ENCODE results near the gene SYCP2. TPM values are rescaled to one million over a fixed set of nuclear protein-coding genes. Genes with fewer than 3 reads are reported as not detected.

The SYCP2 gene
- polyA plus RNA-seq, 1 experiment = 0.47 TPM

- POLR2A ChIA-PET = no interaction called here
Measured at GRCh38 chr20:59823030-59823423, 110.4 kb downstream of the SYCP2 start.

GRCh38 chr20:59822291-59823029 is 111.0 kb downstream of the SYCP2 start:
- H3K36me3 ChIP-seq (ENCODE audit: control insufficient read depth, insufficient read depth, low read length) = no peaks in the 10 kb centered on the region
- TF ChIP-seq CTCF (IDR thresholded peaks at IDR 0.05; ENCODE audit: insufficient read depth, low read depth, low read length) = no peak
- ChIA-PET POLR2A (no interaction called here), CTCF (interaction anchor here (2.5 kb wide), 1 partner anchor 28 kb away, joined by 5 read pairs; no protein-coding TSS in a partner anchor)
- H3K4me3 ChIP-seq (ENCODE audit: low read depth, low read length) = no peak overlapping the region
- no peak for DNase-seq (ENCODE audit: low read depth)
- H3K27me3 ChIP-seq (ENCODE audit: control insufficient read depth, insufficient read depth, low read length) = no peaks in the 10 kb centered on the region

More at GRCh38 chr20:59823030-59823423, 110.4 kb downstream of the SYCP2 start:
- CTCF ChIA-PET = interaction anchor here (2.5 kb wide), 1 partner anchor 27 kb away, joined by 5 read pairs; no protein-coding TSS in a partner anchor
- no peaks in the 10 kb centered on the region for H3K36me3 ChIP-seq (ENCODE audit: control insufficient read depth, insufficient read depth, low read length)
- TF ChIP-seq CTCF (IDR thresholded peaks at IDR 0.05; ENCODE audit: insufficient read depth, low read depth, low read length) = no peak
- no peaks in the 10 kb centered on the region for H3K27me3 ChIP-seq (ENCODE audit: control insufficient read depth, insufficient read depth, low read length)
- no peak overlapping the region for H3K4me3 ChIP-seq (ENCODE audit: low read depth, low read length)
- DNase-seq (ENCODE audit: low read depth) = no peak

- TF ChIP-seq CTCF (IDR thresholded peaks at IDR 0.05; ENCODE audit: insufficient read depth, low read depth, low read length) = no peak
Measured at GRCh38 chr20:59821788-59822187, 111.6 kb downstream of the SYCP2 start.

DNA sequence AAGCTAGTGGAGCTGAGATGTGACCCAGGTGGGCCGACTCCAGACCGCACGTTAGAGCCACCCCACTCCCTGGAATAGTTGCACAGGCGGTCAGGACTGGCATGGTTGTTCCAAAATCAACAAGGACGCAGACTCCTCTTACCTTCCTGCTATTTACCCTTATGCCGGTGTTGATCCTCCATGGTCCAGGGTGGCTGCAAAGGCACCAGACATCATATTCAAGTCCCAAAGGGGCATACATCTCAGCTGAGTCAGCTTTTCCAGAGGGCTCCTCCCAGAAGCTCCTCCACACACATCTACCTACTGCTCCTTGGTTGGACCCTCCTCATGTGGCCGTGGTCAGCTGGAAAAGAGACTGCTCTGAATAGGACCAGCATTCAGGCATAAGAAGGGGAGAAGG is 112.2 kb downstream of the SYCP2 start:
- ChIA-PET POLR2A (no interaction called here), CTCF (interaction anchor here (1.1 kb wide), 1 partner anchor 32 kb away, joined by 3 read pairs; no protein-coding TSS in a partner anchor)
- no peak for DNase-seq (ENCODE audit: low read depth)
- H3K27me3 ChIP-seq (ENCODE audit: control insufficient read depth, insufficient read depth, low read length) = no peaks in the 10 kb centered on the region
- H3K36me3 ChIP-seq (ENCODE audit: control insufficient read depth, insufficient read depth, low read length) = no peaks in the 10 kb centered on the region
- no peak overlapping the region for H3K4me3 ChIP-seq (ENCODE audit: low read depth, low read length)
- TF ChIP-seq CTCF (IDR thresholded peaks at IDR 0.05; ENCODE audit: insufficient read depth, low read depth, low read length) = no peak

More at GRCh38 chr20:59821788-59822187, 111.6 kb downstream of the SYCP2 start:
- DNase-seq (ENCODE audit: low read depth) = no peak
- Histone ChIP-seq H3K4me3 (ENCODE audit: low read depth, low read length) (no peak overlapping the region), H3K27me3 (ENCODE audit: control insufficient read depth, insufficient read depth, low read length) (no peaks in the 10 kb centered on the region), H3K36me3 (ENCODE audit: control insufficient read depth, insufficient read depth, low read length) (no peaks in the 10 kb centered on the region)
- CTCF ChIA-PET = interaction anchor here (1.1 kb wide), 1 partner anchor 31 kb away, joined by 3 read pairs; no protein-coding TSS in a partner anchor
- POLR2A ChIA-PET = no interaction called here

DNA sequence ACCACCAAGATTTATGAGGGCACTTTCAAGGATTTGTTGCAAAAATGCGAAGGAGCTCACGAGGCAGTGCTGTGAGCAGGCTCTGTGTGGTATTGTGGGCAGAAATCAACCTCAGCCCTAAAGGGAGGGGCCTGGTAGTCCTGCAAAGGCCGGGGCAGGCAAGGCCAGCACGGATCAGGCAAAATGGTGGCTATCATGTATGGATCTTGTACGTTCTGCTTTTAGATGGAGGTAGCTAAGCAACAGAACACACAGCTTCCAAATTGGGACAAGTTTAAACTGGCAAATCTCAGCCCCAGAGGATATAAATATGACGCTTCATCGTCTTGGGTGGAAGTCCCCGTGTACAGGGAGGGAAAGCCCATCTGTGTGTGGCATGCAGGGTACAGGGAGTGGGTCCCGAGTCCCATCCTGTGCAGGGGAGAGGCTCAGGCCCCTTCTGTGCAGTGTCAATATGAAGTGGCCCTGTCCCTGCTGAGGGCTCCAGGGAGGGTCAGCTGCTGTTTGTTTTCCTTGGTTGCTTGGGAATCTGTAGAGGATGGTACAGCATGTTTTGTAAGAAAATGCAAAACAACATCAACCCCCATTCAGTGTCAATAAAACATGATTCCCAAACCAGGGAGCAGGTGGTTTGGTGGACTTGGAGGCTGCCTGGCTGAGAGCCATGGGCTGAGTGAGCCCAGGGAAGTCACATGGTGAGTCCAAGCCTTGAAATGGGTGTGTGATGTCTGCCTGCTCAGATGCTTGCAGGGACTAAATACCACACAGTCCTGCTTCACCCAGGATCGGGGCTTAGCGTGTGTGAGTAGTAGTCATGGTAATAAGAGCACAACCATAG is 113.0 kb downstream of the SYCP2 start:
- H3K27me3 ChIP-seq (ENCODE audit: control insufficient read depth, insufficient read depth, low read length) = no peaks in the 10 kb centered on the region
- ChIA-PET POLR2A (no interaction called here), CTCF (interaction anchor here (1.1 kb wide), 1 partner anchor 32 kb away, joined by 3 read pairs; no protein-coding TSS in a partner anchor)
- DNase-seq (ENCODE audit: low read depth) = no peak
- H3K36me3 ChIP-seq (ENCODE audit: control insufficient read depth, insufficient read depth, low read length) = no peaks in the 10 kb centered on the region
- TF ChIP-seq CTCF (IDR thresholded peaks at IDR 0.05; ENCODE audit: insufficient read depth, low read depth, low read length) = no peak
- no peak overlapping the region for H3K4me3 ChIP-seq (ENCODE audit: low read depth, low read length)

All from BJ (cell line).